GM12878 (cell line): ENCODE measurements around the gene STRA8. TPM values are rescaled to one million over a fixed set of nuclear protein-coding genes. Genes with fewer than 3 reads are reported as not detected.

ENCODE experiments used
- ATAC-seq: fragments of 200-7000 bp; cut with Tn5 transposase; 3 replicates; pipeline ENCODE4 v1.9.1; 2020; ENCODE audit warnings: mild to moderate bottlenecking, moderate library complexity
- BruUV-seq: library from RNA; stranded (reverse); fragments of 400-500 nt; replicated peaks from 2 replicates; lab custom pipeline; 2021; lab: Mats Ljungman, UMichigan
- CTCF ChIA-PET: fragments of 300-600 bp; sonication (Branson Sonifier 250); formaldehyde crosslinking; extraction: SDS; loops from one replicate; lab custom pipeline; 2021; ENCODE audit warnings: inconsistent platforms; lab: Yijun Ruan, JAX
- POLR2A ChIA-PET: fragments of 350-600 bp; formaldehyde crosslinking; extraction: SDS; loops from one replicate; lab custom pipeline; 2021; ENCODE audit warnings: inconsistent platforms; lab: Charles Lee
- RAD21 ChIA-PET: fragments of 300-600 bp; sonication (Branson Sonifier 250); formaldehyde crosslinking; loops from one replicate; lab custom pipeline; 2023; ENCODE audit warnings: antibody characterized with exemption; ENCODE audit not compliant: unreplicated experiment; lab: Charles Lee
- SMC1A ChIA-PET: fragments of 300-600 bp; sonication (Branson Sonifier 250); formaldehyde crosslinking; loops from one replicate; lab custom pipeline; 2023; ENCODE audit not compliant: unreplicated experiment, uncharacterized antibody; lab: Charles Lee
- DNase-seq: peaks from one replicate; pipeline ENCODE4 v3.0.0-alpha.2; 2011; ENCODE audit warnings: low read depth, low spot score
- FAIRE-seq: peaks from 3 replicates; lab custom pipeline; 2011; peaks lifted over from hg19 to GRCh38; lab: Jason Lieb, UNC
- H2AFZ ChIP-seq: 2 replicates; pipeline ENCODE4 v1.6.0; 2011; ENCODE audit warnings: low read depth, low read length, control low read depth; ENCODE audit not compliant: control insufficient read depth
- H3K27ac ChIP-seq: 2 replicates; pipeline ENCODE4 v1.5.1; 2011; ENCODE audit warnings: control low read depth; ENCODE audit not compliant: control insufficient read depth, insufficient read depth
- H3K27me3 ChIP-seq, 2 experiments: replicated peaks in 1 of 2; 2 replicates each; pipeline versions ENCODE4 v1.6.0 to v1.6.1; 2011; ENCODE audit warnings: low read length in 1 of 2; ENCODE audit not compliant: control insufficient read depth in 2 of 2, insufficient read depth in 2 of 2
- H3K36me3 ChIP-seq, 2 experiments: 2 replicates each; pipeline ENCODE4 v1.5.1; 2011; ENCODE audit warnings: low read length in 1 of 2; ENCODE audit not compliant: control insufficient read depth in 2 of 2, insufficient read depth in 2 of 2
- H3K4me1 ChIP-seq: 2 replicates; pipeline ENCODE4 v1.6.1; 2011; ENCODE audit warnings: mild to moderate bottlenecking, low read length, moderate library complexity, mixed read lengths; ENCODE audit not compliant: control insufficient read depth, insufficient read depth
- H3K4me2 ChIP-seq: 2 replicates; pipeline ENCODE4 v1.6.0; 2011; ENCODE audit warnings: control low read depth; ENCODE audit not compliant: control insufficient read depth, insufficient read depth
- H3K4me3 ChIP-seq: fragments of 200-600 bp; sonication (generic); 2 replicates; pipeline ENCODE4 v1.5.1; 2016
- H3K79me2 ChIP-seq: 2 replicates; pipeline ENCODE4 v1.6.0; 2011; ENCODE audit warnings: low read length; ENCODE audit not compliant: control insufficient read depth, insufficient read depth
- H3K9ac ChIP-seq: 2 replicates; pipeline ENCODE4 v1.8.0; 2011; ENCODE audit warnings: low read length, control low read depth, mixed read lengths; ENCODE audit not compliant: control insufficient read depth, insufficient read depth
- H3K9me3 ChIP-seq: replicated peaks from 3 replicates; pipeline ENCODE4 v1.5.1; 2011; ENCODE audit warnings: mild to moderate bottlenecking, low read length; ENCODE audit not compliant: control insufficient read depth, insufficient read depth
- H4K20me1 ChIP-seq: 2 replicates; pipeline ENCODE4 v1.6.0; 2011; ENCODE audit not compliant: control insufficient read depth, insufficient read depth
- CBFB ChIP-seq: IDR thresholded peaks from 2 replicates; pipeline ENCODE4 v1.6.1; 2016; ENCODE audit warnings: antibody characterized with exemption, low read depth
- CEBPB ChIP-seq, 2 experiments: fragments of 150-350 bp in 1 of 2; IDR thresholded peaks; 2 replicates each; pipeline ENCODE4 v1.6.1; 2012 to 2014; ENCODE audit warnings: low read depth in 2 of 2, low read length in 2 of 2, borderline replicate concordance in 1 of 2, inconsistent platforms in 1 of 2
- FOXK2 ChIP-seq: fragments of 450-650 bp; IDR thresholded peaks from 2 replicates; pipeline ENCODE4 v1.6.1; 2017; ENCODE audit warnings: mild to moderate bottlenecking, moderate library complexity
- GABPA ChIP-seq: IDR thresholded peaks from 2 replicates; pipeline ENCODE4 v1.6.1; 2014; ENCODE audit warnings: antibody characterized with exemption, low read depth, mild to moderate bottlenecking, inconsistent platforms
- HDAC6 ChIP-seq: fragments of 200-600 bp; sonication (generic); IDR thresholded peaks from one replicate; pipeline ENCODE4 v1.8.0; 2017; ENCODE audit warnings: antibody characterized with exemption; ENCODE audit not compliant: unreplicated experiment
- MEF2B ChIP-seq: fragments of 450-650 bp; IDR thresholded peaks from 2 replicates; pipeline ENCODE4 v1.6.1; 2018; ENCODE audit warnings: mild to moderate bottlenecking, moderate library complexity; ENCODE audit not compliant: partially characterized antibody, poor library complexity, severe bottlenecking
- MXI1 ChIP-seq: fragments of 150-350 bp; IDR thresholded peaks from 2 replicates; pipeline ENCODE4 v1.6.1; 2011; ENCODE audit warnings: low read depth, mild to moderate bottlenecking, inconsistent platforms, low read length, improper control_type of control experiment
- POLR2AphosphoS5 ChIP-seq: IDR thresholded peaks from 2 replicates; pipeline ENCODE4 v1.6.1; 2011; ENCODE audit warnings: mild to moderate bottlenecking, low read length, inconsistent platforms
- RBBP5 ChIP-seq: fragments of 200-600 bp; sonication (generic); conservative IDR thresholded peaks from 2 replicates; pipeline ENCODE4 v1.6.1; 2016
- TARDBP ChIP-seq: IDR thresholded peaks from 2 replicates; pipeline ENCODE4 v1.6.1; 2016; ENCODE audit warnings: borderline replicate concordance
- ZNF207 ChIP-seq: fragments of 450-650 bp; IDR thresholded peaks from 2 replicates; pipeline ENCODE4 v1.6.1; 2014; ENCODE audit warnings: antibody characterized with exemption, mild to moderate bottlenecking, borderline replicate concordance
- ZNF24 ChIP-seq: fragments of 450-650 bp; IDR thresholded peaks from 2 replicates; pipeline ENCODE4 v1.6.1; 2017; ENCODE audit warnings: antibody characterized with exemption, mild to moderate bottlenecking
- WGBS: methylation state at CpG from one replicate; pipeline ENCODE4 v1.1.6; 2016; ENCODE audit warnings: low lambda C conversion rate; ENCODE audit not compliant: insufficient replicate concordance, insufficient coverage; ENCODE audit errors: missing lambda C conversion rate; 5-methylcytosine and 5-hydroxymethylcytosine counted together
- in situ Hi-C: fragments of 300-500 bp; cut with MboI; formaldehyde crosslinking; loops from 9 replicates; pipeline ENCODE4 v1.14.3; 2018; ENCODE audit warnings: mixed read lengths
- intact Hi-C: fragments of 100-400 bp; cut with micrococcal nuclease; formaldehyde crosslinking; loops from one replicate; pipeline ENCODE4 v1.14.2; 2022; ENCODE audit not compliant: unreplicated experiment
- polyA plus RNA-seq, 11 experiments: library from polyadenylated mRNA; depleted of rRNA in 4 of 11; unstranded in 6 of 11; stranded (reverse) in 5 of 11; fragments of >200 nt; fragmentation: Nextera tagmentation in 4 of 11; fragmentation: Illumina TruSeq in 1 of 11; extraction: Ambion mirVana in 4 of 11; extraction: Trizol in 1 of 11; gene quantifications; 1 replicate in 1 of 11; 2 replicates in 10 of 11; pipeline versions ENCODE4 v1.2.1 to v1.2.3, GENCODE V29; 2011 to 2016; ENCODE audit warnings: inconsistent platforms in 2 of 11, missing spikeins in 2 of 11, low read depth in 1 of 11
- total RNA-seq, 4 experiments: library from RNA; depleted of rRNA in 3 of 4; stranded (reverse); fragments of >200 nt in 3 of 4; fragmentation: Illumina TruSeq in 1 of 4; extraction: Trizol in 1 of 4; gene quantifications; 2 replicates each; pipeline versions ENCODE4 v1.2.1 to v1.2.3, GENCODE V29; 2013 to 2021

STRA8 gene
- total and polyA plus RNA-seq, 10 of the 15 experiments (the other 5 are each of a cell fraction or from before 2014, with no cell fraction given): 0.15 TPM; not detected in 9

DNA sequence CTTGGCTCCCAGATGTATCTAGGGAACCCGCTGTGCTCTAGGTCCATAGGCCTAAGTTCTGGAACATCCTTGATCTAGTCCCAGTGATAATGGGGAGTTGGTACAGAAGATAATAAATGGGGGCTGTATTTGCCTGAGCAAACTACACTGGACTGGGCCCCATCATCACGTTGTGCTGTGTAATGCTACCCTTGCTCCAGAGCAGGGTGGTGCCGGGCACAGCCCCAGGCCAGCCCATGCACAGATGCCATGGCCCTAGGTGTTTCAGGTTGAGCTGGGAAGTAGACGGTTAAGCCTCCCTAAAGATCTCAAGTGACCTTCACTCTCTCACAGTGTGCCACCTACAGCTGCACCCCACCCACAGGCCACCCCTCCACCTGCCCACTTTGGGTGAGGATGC is 53.2 kb downstream of the STRA8 start:
- Histone ChIP-seq H3K4me2 (no peak overlapping the region), H3K36me3 (no peaks in the 10 kb centered on the region), H3K4me3 (no peak overlapping the region), H3K4me1 (no peaks in the 10 kb centered on the region), H3K27me3 (no peaks in the 10 kb centered on the region), H3K9me3 (no peaks in the 10 kb centered on the region), H3K9ac (no peak overlapping the region), H4K20me1 (no peaks in the 10 kb centered on the region), H3K27ac (no peak overlapping the region), H2AFZ (no peak overlapping the region), H3K79me2 (no peaks in the 10 kb centered on the region)
- intact Hi-C loops (no loop called here), in situ Hi-C loops (no loop called here)
- DNase-seq (no peak), ATAC-seq (no peak), FAIRE-seq (no peak)
- TF ChIP-seq ZNF24 (no peak), RBBP5 (no peak), CEBPB (IDR thresholded peaks at IDR 0.05; ENCODE audit: borderline replicate concordance in 1 of 2, low read depth in 2 of 2, low read length in 2 of 2) (no peak), GABPA (no peak), POLR2AphosphoS5 (no peak), ZNF207 (no peak), HDAC6 (no peak), TARDBP (no peak), FOXK2 (no peak), MXI1 (no peak), MEF2B (no peak), CBFB (no peak)
- BruUV-seq: no TSS peak
- ChIA-PET RAD21 (interaction anchor here (0.9 kb wide), 1 partner anchor 13 kb away, joined by 3 read pairs; no protein-coding TSS in a partner anchor), POLR2A (no interaction called here), SMC1A (interaction anchor here (0.9 kb wide), 1 partner anchor 49 kb away, joined by 4 read pairs; no protein-coding TSS in a partner anchor), CTCF (interaction anchor here (0.5 to 4.0 kb wide), 5 partner anchors 11 to 416 kb away, joined by 3 to 19 read pairs (median 3); no protein-coding TSS in a partner anchor)
- WGBS: 55% methylated on average over 4 of the region's 4 CpGs
